GM18502 (cell line): ENCODE measurements around the gene SLC25A10.
"Not testable (repeated sequence)": the region's sequence is repeated elsewhere in the genome, so short reads cannot be mapped to it uniquely, and the experiment has no call there.

ENCODE experiments used
- ATAC-seq: cut with Tn5 transposase; IDR thresholded peaks from one replicate; pipeline ENCODE4 v1.9.1; 2021; ENCODE audit warnings: mild to moderate bottlenecking; ENCODE audit not compliant: unreplicated experiment, poor library complexity

Gene SLC25A10

DNA sequence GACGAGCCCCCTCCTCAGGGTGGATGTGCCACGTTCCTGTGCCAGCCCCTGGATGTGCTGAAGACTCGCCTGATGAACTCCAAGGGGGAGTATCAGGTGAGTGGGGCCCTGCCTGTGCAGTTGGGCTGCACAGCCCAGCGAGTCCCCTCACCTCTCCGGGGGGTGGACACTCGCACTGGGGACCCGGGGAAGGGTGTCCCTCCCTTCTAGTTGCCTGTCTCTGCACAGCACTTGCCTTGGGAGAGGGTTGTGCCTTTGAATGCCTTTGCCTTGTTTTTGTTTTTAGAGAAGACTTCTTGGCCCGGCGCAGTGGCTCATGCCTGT, 5.6 kb downstream of the SLC25A10 start:
- no peak for ATAC-seq

DNA sequence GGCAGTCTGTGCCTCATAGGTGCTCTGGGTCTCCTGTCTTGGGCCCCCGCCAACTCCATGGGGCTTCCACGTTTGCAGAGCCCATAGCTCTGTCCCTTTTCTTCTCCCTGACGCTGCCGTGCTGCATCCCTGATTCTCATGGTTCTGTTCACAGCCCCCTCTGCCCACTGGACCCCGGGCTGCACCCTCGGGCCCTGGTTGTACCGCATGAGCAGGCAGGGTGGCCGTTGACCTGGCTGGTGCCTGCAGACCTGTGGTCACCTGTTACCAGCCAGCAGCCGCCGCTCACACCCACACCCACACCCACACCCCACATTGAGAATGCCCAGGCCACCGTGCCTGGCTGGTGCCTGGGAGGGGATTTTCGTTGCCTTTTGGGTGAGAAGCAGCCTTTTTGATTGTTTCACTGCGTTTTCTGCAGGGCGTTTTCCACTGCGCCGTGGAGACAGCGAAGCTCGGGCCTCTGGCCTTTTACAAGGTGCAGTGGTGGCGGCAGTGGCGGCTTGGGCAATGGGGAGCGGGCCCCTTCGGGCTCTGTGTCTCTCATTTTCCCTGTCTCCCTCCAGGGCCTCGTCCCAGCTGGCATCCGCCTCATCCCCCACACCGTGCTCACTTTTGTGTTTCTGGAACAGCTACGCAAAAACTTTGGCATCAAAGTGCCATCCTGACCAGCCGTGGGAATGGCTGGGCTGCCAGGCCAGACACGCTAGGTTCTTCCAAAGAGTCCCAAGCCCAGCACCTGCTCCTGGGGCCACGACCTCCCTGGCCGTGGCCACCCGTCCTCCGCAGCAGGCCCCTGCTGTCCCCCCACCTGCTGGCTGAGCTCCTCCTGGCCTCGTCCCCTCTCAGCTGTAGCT, 7.6 kb downstream of the SLC25A10 start:
- no peak for ATAC-seq

DNA sequence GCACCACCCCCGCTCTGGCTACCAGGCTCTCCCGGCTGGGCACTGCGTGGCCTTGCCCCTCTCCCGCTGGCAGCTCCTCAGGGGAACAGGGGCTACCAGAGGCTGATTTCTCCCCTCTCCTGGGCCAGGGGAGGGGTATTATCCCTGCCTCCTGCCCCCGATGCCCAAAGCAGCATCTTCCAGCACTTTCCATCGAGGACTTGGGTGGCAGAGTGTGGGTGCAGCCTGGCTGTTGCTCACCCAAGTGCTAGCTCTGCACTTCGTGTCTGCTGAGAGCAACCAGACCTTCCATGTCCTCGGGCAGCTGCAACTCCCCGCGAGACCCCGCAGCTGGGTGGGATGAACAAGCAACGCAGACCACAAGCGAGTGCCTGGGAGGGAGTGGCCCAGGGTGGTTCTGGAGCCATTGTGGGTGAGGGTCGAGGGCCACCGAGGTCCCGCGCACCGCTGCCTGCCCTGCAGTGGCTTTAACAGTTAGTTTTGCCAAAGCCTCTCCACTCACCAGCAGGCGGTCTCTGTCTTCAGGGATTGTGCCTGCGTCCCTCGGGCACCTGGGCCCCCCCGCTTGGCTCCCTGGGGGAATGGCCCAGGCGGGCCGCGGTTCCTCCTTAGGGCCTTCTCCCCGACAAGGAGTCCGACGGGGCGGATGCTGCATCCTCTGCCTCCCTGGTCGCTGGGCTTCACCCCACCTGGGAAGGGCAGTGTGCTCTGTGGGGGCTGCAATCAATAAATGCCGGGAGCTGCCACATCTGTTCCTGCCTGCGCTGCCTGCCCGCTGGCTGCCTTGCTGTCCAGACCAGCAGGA, 8.4 kb downstream of the SLC25A10 start:
- ATAC-seq = no peak

DNA sequence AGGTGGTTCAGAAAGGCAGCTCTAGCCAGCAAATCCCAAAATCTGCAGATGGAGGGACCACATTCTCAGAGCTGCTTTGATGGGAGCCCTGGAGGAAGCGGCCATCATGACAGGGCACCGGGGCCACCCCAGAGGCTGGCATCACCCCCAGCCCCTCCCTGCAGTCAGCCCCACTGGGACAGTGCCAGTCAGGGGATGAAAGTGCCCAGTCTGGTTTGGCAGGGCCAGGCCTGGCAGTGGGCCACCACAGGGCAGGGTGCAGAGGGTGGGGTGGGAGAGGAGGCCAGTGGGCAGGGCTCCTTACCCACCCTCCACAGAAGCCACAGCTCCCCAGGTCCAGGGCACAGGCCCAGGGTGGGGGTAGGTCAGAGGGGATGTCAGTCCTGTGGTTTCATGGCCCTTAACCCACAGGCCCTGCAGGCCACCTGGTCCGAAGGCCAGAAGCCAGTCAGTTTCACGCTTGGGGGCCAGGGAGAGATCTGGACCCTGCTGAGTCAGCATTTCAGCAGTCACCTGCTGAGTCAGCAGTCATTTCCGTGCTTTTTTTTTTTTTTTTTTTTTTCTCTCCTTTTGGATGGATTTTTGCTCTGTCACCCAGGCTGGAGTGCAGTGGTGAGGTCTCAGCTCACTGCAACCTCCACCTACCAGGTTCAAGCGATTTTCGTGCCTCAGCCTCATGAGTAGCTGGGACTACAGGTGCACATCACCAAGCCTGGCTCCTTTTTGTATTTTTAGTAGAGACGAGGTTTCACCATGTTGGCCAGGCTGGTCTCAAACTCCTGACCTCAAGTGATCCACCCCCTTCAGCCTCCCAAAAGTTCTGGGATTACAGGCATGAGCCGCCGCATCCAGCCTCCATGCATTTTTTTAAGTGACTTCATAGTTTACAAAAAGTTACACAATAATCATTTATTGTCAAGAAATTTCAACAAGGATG, 10.4 kb downstream of the SLC25A10 start:
- ATAC-seq = no peak

DNA sequence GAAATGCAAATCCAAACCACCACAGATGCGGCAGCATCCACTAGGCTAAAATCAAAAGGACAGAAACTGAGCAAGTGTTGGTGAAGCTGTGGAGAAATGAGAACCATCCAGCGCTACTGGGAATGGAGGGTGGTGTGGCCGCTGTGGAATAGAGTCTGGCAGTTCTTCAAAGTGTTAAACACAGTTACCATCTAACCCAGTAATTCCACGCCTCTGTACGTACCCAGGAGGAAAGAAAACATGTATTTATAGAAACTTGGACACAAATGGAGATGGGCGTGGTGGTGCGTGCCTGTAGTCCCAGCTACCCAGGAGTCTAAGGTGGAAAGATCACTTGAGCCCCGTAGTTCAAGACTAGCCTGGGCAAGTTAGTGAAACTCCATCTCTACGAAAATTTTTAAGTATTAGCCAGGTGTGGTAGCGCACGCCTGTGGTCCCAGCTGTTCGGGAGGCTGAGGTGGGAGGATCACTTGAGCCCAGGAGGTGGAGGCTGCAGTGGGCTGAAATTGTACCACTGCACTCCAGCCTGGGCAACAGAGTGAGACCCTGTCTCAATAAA, 11.6 kb downstream of the SLC25A10 start:
- ATAC-seq = no peak

DNA sequence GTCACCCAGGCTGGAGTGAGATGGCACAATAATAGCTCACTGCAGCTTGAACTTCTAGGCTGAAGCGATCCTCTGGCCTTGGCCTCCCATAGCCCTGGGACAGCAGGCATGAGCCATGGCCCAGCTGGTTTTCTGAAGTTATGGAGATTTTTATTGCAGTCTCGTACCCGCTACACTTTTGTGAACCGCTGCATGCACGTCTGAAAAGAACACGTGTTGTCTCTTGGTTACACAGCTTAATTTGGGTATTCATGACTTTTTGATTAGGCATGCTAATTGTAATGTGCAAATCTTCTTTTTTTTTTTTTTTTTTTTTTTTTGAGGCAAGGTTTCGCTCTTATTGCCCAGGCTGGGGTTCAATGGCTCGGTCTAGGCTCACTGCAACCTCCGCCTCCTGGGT, 13.4 kb downstream of the SLC25A10 start:
- ATAC-seq = no peak

DNA sequence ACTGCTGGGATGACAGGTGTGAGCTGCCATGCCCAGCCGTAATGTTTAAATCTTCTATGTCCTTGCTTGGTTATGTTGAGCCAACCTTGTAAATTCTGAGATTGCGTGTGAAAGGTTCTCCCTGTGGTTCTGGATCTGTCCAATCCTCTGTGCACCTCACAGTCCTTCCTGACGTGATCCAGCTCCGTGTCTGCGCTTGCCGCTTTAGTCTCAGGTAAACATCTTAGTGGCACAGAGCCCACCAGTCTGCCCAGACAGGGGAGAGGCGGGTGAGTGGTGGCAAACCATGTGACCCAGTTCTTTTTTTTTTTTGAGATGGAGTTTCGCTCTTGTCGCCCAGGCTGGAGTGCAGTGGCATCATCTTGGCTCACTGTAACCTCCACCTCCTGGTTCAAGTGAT, 13.9 kb downstream of the SLC25A10 start:
- ATAC-seq = no peak

DNA sequence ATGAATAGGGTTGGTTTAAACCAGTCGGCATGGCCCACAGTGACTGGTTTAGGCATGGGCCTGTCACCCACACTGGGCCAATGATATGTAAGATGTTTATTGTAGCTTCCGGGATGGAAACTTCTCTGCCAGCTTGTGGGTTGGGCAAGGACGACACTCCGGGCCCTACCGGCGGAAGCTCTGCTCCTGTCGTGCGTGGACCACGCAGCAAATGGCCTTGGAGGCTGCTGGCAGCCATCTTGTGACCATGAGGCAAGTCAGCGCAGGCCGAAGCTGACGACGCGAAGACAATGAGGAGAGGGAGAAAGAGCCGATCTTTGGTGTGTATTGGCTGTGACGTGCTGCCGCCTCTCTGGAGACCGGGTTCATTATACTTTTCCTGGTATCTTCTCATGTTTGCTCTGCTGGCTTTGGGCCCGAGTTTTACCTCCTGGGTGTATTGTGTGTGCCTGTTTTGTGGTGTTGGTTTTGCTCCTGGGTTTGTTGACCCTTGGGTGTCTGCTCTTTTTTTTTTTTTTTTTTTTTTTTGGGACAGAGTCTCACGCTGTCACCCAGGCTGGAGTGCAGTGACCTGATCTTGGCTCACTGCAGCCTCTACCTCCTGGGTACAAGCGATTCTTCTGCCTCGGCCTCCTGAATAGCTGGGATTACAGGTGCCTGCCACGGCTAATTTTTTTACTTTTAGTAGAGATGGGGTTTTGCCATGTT, 15.4 kb downstream of the SLC25A10 start:
- no peak for ATAC-seq

DNA sequence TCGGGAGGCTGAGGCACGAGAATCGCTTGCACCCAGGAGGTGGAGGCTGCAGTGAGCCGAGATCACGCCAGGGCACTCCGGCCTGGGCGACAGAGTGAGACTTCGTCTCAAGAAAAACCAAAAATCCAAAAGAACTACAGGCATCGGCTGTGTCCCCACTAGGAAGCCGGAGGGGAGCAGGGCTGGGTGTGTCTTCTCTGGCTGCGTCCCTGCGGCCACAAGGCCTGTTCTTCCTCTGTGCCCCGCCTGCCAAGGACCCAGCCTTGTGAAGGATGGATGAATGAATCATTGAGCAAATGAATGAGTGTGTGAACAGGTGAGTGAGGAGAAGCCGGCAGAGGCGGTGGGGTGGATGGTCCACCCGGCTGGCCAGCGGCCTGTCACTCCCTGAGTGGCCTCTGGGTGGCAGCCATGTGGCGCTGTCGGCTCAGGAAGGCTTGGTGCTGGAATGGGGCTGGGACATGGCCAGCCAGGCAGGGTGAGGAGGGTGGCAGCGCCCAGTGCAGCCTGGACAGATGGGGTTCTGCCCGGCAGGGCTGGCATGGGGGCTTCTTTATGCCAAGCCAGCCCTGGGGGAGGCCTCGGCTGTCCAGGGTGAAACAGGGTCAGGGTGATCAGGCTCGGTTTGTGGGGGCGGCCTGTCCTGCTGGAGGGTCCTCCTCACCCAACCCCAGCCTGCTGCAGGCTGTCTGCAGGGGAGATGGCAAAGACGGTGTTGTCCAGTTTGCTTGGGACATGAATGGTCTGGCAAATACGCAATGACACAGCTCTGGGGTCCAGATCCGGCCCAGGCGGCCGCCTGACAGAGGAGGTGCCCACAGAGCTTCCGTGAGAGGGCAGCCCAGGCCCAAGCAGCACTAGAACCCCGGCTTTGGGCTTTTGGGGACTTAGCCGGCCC, 21.7 kb downstream of the SLC25A10 start:
- no peak for ATAC-seq

DNA sequence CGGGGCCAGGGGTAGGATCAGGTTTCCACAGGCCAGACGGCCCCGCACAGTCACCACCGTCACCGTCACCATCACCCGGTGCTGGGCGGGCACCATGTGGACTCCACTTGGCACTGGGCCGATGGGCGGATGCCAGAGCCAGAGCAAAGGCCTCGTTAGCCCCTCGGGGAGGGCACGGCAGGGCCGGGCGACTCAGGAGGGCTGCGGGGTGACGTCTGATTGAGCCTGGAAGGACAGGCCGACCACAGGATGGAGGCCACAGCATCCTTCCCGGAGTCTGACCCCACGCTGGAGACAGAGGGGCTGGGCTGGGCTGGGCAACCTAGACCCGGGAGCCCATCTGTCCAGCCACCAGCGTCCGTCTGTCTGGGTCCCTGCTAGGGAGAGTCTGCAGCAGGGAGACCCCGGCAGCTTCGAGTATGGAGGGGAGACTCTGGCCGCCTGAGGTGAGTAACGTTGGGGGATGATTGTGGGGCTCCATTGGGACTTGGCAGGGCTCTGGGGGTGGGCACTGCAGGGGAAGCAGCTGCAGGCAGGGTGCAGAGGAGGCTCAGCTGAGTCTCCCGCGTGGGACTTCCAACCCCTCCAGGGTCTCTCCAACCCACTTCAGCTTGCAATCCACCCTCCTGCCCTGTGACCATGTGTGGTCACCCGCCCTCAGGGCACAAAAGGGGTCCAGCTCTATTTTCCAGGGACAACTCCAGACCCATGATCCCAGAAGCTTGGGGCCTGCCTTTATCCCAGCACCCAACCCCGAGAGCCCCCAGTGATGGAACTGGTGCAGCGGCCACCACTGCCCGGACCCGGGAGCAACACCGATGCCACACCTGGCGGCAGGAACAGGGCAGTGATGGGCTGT, 22.6 kb downstream of the SLC25A10 start:
- no peak for ATAC-seq

DNA sequence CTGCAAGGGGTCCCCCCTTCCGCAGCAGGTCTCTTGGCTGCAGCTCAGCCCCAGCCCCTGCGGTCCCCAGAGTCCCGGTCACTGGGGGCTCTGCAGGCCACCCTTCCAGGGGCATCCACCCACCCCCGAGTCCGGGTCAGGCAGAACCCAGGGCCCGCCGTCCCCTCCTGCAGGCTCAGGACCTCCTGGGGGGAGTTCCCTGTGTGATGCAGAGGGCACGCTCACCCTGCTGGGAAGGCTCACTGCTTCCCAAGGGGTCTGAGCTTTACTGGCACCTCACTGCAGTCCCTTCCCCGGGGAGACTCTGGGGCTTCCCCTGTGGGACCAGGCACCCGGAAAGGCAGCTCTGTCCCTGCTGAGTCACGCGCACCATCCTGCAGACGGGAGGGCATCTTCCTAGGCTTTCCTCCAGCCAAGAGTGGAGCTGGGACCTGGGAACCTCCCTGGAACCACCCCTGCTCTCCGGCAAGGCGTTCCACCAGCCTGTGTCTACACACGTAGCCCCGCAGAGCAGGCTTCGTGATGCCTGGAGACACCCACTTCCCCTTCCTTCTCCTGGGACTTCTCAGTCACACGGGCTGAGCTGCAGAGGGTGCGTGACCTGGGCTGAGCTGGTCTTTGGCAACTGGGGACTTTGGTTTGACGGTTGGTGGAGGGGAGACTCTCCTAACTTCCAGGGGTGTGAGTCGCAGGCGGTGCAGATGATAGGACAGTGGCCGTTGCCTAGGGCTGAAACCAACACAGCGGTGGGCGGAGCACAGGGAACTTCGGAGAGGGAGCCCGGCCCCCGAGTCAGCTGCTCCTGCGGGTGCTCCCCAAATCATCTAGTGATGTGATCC, 23.4 kb downstream of the SLC25A10 start:
- ATAC-seq = no peak

DNA sequence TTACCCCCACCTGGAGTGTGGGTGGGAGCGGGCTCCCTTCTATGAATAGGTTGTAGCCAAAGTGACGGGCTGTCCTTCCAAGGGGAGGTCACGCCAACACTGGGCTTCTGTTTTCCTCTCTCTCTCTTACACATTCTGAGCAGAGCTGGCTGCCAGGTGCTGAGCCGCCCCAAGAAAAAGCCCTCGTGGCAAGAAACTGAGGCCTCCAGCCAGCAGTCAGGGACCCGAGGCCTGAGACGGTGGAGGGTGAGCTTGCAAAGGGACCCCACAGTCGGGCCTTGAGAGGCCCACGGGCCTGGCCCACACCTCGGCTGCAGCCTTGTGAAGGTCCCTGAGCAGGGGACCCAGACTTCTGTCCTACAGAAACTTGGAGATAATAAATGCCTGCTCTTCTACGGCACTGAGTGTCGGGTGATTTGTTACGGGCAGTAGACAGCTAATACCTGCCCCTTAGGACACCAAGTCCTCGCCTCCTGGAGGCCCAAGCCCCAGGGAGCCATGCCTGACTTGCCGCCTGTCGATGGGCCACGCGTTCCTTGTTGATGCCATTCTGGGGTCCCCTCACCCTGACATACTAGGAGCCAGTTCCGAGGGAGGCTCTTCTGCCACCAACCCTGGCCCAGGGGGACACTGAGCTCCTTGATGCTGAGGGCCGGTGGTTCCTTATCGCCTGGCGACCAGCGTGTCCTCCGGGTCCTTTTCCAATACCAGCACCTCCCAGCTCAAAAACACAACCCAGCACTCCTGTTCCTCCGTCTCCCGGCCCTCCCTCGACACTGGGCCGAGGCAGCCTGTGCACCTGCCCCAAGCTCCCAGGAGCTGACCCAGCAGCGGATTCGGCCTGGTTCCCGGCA, 26.1 kb downstream of the SLC25A10 start:
- ATAC-seq = no peak

DNA sequence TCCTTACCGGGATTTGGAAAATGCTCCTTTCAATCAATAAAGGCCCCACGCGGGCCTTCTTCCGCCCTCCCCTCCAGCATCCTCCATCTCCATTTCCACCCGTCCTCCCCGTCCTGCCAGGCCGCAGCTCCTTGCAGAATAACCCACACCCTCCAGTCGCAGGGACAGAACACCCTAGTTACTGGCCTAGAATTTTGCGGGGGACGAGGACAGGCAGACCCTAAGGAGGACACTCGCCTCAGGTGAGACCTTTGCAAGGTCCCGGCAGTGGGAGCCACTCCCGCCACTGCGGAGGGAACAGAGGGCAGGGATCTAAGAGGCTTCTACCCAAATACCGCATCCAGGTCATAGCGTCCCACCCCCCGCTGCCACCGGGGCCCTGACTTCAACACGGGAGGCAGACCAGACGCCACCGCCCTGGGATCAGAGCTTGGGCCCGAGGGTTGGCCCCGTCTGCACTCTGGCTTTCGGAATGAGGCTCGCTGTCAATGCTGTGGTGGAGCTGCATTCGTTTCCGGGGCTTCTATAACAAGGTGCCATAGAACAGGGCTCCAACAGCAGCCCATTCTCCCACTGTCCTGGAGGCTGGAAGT, 26.8 kb downstream of the SLC25A10 start:
- no peak for ATAC-seq

DNA sequence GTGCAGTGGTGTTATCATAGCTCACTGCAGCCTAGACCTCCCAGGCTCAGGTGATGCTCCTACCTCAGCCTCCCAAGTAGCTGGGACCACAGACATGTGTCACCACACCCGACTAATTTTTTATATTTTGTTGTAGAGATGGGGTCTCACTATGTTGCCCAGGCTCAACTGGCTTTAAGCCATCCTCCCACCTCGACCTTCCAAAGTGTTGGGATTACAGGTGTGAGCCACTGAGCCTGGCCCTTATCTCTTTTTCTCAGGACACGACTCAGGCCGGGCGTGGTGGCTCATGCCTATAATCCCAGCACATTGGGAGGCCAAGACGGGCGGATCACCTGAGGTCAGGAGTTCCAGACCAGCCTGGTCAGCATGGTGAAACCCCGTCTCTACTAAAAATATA, 27.5 kb downstream of the SLC25A10 start:
- not testable (repeated sequence) for ATAC-seq

DNA sequence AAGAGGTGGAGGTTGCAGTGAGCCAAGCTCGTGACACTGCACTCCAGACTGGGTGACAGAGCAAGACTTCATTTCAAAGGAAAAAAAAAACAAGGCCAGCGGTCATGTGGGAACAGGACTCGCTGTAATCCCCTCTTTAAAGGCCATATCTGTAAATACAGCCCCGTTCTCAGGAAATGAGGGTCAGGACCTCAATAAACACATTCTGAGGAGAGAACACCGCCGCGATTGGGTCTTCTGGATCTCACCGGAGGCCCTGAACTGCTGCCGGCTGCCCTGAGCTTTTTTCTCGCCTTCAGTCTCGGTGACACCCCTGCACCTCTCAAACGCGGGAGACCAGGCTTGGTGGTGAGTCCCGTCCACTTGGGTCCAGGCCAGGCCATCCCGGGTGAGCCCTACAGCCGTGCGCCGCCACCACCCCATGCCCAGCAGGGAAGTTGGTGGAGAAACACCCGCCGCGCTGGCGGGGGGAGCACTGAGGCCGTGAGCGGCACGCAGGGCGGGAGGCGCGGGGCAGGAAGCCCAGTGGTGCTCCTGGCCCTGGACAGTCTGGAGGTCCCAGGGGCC, 28.4 kb downstream of the SLC25A10 start:
- no peak for ATAC-seq
